ENCODE data around the gene RPS19. TPM values are rescaled to one million over a fixed set of nuclear protein-coding genes. Genes with fewer than 3 reads are reported as not detected.

Gene RPS19
- total and polyA plus RNA-seq, 4 donors: 241 to 2,284 (median 1,370) TPM

DNA sequence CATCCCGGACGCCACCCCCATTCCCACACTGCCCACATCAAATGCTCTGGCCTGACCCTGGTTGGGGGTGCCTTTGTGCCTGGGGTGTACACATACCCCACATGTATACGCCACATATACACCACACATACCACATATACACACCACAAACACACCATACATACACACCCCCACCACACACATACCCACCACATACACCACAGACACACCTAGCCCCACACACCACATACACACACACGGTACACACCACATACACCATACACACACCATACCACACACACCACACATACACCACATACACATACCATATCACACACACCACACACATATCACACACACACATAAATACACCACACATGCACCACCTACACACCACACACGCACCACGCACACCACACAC, 58.0 kb downstream of the RPS19 start:
- WGBS (ENCODE audit: insufficient coverage): 84% methylated on average over 5 of the region's 6 CpGs

DNA sequence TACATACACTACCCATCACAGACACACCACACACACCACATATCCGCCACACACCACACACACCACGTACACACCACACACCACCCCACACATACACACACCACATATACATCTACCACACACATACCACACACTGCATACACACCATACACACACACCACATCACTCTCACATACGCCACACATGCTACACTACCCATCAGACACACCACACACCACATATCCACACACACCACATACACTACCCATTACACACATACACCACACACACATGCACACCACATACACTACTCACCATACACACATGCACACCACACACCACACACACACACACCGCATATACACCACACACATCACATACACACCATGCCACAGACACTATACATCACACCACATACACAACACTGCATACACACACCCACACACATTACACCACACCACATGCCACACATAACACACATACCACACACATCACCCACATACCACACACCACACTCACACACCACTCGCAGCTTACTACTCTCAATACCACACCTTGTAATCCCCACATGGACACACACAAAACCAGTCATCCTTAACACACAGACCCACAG, 58.7 kb downstream of the RPS19 start:
- Histone ChIP-seq H3K27ac (ENCODE audit: low read depth, low read length) (no peak overlapping the region), H3K36me3 (ENCODE audit: control insufficient read depth, insufficient read depth, low read length) (no peaks in the 10 kb centered on the region), H3K27me3 (ENCODE audit: control insufficient read depth, insufficient read depth, low read length) (peaks cover 82% of the 10 kb centered on the region), H3K9me3 (ENCODE audit: control insufficient read depth, insufficient read depth, low read length) (no peaks in the 10 kb centered on the region), H3K4me3 (ENCODE audit: low read depth, low read length) (no peak overlapping the region), H3K4me1 (ENCODE audit: control insufficient read depth, insufficient read depth, low read length) (peaks cover 9% of the 10 kb centered on the region)
- WGBS (ENCODE audit: insufficient coverage): 93% methylated on average over 5 of the region's 5 CpGs
- DNase-seq (ENCODE audit: low read depth in 4 of 6, low spot score in 6 of 6): no peak

More for the DNA sequence above, 58.0 kb downstream of the RPS19 start:
- H3K9me3 ChIP-seq (ENCODE audit: control insufficient read depth, insufficient read depth, low read length): no peaks in the 10 kb centered on the region
- peaks cover 13% of the 10 kb centered on the region for H3K4me1 ChIP-seq (ENCODE audit: control insufficient read depth, insufficient read depth, low read length)
- no peak for DNase-seq (ENCODE audit: low read depth in 4 of 6, low spot score in 6 of 6)
- H3K27ac ChIP-seq (ENCODE audit: low read depth, low read length): no peak overlapping the region
- H3K36me3 ChIP-seq (ENCODE audit: control insufficient read depth, insufficient read depth, low read length): no peaks in the 10 kb centered on the region
- peaks cover 85% of the 10 kb centered on the region for H3K27me3 ChIP-seq (ENCODE audit: control insufficient read depth, insufficient read depth, low read length)
- no peak overlapping the region for H3K4me3 ChIP-seq (ENCODE audit: low read depth, low read length)

DNA sequence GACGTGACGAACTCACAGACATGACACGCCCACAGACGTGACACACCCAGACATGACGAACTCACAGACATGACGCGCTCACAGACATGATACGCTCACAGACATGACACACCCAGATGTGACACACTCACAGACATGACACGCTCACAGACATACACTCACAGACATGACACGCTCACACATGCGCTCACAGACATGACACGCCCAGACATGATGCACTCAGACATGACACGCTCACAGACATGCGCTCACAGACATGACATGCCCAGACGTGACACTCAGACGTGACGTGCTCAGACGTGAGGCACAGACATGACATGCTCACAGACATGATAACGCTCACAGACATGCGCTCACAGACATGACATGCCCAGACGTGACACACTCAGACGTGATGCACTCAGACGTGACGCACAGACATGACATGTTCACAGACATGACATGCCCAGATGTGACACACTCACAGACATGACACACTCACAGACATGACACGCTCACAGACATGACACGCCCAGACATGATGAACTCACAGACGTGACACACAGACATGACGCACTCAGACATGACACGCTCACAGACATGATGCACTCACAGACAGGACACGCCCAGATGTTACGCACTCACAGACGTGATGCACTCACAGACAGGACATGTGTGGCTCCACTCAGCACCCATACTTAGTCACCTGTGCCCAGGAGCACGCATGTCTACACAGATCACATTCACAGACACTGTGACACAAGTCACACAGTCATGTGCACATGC, 60.1 kb downstream of the RPS19 start:
- H3K4me3 ChIP-seq (ENCODE audit: low read depth, low read length): no peak overlapping the region
- whole genome bisulfite sequencing (ENCODE audit: insufficient coverage): 88% methylated on average over 33 of the region's 33 CpGs
- H3K9me3 ChIP-seq (ENCODE audit: control insufficient read depth, insufficient read depth, low read length): no peaks in the 10 kb centered on the region
- no peak overlapping the region for H3K27ac ChIP-seq (ENCODE audit: low read depth, low read length)
- DNase-seq (ENCODE audit: low read depth in 4 of 6, low spot score in 6 of 6): no peak
- H3K36me3 ChIP-seq (ENCODE audit: control insufficient read depth, insufficient read depth, low read length): no peaks in the 10 kb centered on the region
- H3K27me3 ChIP-seq (ENCODE audit: control insufficient read depth, insufficient read depth, low read length): peaks cover 83% of the 10 kb centered on the region
- H3K4me1 ChIP-seq (ENCODE audit: control insufficient read depth, insufficient read depth, low read length): peaks cover 8% of the 10 kb centered on the region

DNA sequence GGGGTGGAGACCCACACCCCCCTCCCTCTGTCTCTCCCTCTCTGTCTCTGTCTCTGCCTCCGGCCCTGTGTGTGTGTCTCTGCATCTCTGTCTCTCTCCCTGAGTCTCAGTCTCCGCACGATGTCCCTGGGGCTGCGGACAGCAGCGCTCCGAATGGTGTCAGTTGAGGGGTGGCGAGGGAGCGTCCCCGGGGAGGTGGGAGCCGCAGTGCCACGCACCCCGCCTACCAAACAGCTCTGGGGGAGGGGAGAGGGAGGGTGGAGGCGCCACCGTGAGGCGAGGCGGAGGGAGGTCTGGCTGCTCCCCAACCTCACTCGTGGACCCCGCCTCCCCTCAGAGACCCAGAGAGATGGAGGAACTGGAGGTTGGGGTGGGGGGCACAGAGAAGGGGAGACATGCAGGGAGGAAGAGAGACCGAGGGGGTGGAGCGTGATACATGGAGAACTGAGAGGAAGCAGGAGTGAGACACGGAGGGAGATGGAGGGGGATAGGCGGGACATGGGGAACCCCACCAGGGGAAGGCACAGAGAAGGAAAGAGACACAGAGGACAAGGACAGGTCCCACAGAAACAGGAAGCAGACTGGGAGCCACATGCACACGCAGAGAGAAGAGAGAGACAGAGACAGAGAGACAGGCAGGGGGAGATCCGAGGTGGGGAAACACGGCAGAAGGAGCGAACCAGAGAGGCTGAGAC, 61.0 kb downstream of the RPS19 start:
- no peak for DNase-seq (ENCODE audit: low read depth in 4 of 6, low spot score in 6 of 6)
- Histone ChIP-seq H3K27ac (ENCODE audit: low read depth, low read length) (no peak overlapping the region), H3K27me3 (ENCODE audit: control insufficient read depth, insufficient read depth, low read length) (peaks cover 83% of the 10 kb centered on the region), H3K4me1 (ENCODE audit: control insufficient read depth, insufficient read depth, low read length) (peaks cover 6% of the 10 kb centered on the region), H3K4me3 (ENCODE audit: low read depth, low read length) (no peak overlapping the region), H3K9me3 (ENCODE audit: control insufficient read depth, insufficient read depth, low read length) (no peaks in the 10 kb centered on the region), H3K36me3 (ENCODE audit: control insufficient read depth, insufficient read depth, low read length) (no peaks in the 10 kb centered on the region)
- 4% methylated on average over 24 of the region's 26 CpGs for WGBS (ENCODE audit: insufficient coverage)

DNA sequence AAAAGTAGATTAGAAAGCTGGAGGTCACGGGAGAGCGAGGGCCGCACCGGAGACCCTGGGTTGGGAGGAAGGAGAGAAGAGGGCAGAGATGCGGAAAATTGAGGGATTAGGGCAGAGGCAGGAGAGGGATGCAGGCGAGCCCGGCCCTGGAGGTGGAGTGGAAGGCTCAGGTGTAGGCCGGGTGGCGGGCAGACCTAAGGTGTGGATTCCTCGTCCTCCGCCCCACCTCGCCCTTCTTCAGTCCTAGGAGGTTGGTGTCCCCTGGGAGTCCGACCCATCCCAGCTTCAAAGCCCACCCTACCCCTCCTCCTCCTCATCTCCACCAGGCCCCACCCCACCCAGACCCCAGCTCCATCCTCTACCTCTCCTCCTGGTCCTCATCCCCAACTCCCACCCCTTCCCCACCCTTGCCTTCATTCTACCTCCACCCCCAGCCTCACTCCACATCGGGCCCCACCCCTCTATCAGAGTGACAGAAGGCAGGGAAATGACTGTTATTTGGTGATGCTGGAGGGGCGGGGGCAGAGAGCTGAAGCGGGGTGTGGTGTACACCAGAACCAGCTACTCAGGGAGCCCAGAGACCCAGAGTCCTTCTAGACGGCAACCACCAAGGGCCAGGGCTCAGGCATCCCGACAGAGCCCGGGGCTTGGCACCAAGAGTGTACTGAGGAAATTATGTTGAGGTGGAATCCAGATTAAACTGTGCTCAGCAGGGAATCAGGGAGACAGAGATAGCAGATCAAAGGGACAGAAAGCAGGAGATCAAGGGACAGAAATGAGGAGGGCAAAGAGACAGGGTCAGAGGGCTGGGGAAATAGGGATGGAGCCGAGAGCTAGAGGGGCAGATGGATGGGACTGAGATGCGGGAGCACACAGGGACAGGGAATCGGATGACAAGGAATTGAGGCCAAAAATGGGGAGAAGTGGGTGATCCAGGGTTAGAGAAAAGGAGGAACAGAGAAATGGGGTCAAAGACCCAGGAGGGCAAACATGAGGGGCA, 61.8 kb downstream of the RPS19 start:
- no peaks in the 10 kb centered on the region for H3K36me3 ChIP-seq (ENCODE audit: control insufficient read depth, insufficient read depth, low read length)
- H3K27me3 ChIP-seq (ENCODE audit: control insufficient read depth, insufficient read depth, low read length): peaks cover 84% of the 10 kb centered on the region
- H3K27ac ChIP-seq (ENCODE audit: low read depth, low read length): no peak overlapping the region
- H3K4me1 ChIP-seq (ENCODE audit: control insufficient read depth, insufficient read depth, low read length): peaks cover 6% of the 10 kb centered on the region
- no peaks in the 10 kb centered on the region for H3K9me3 ChIP-seq (ENCODE audit: control insufficient read depth, insufficient read depth, low read length)
- WGBS (ENCODE audit: insufficient coverage): 8% methylated on average over 19 of the region's 22 CpGs
- DNase-seq (ENCODE audit: low read depth in 4 of 6, low spot score in 6 of 6): no peak
- no peak overlapping the region for H3K4me3 ChIP-seq (ENCODE audit: low read depth, low read length)

Small RNAs within 50 kb of the gene (small RNA-seq; reads per million reads assigned to genes)
- not detected for gene MIR6797 (ENCODE audit: low replicate concordance)

Other genes starting within 250 kb of the RPS19 start
- gene CEACAM4, start 233.2 kb upstream of the RPS19 start, total RNA-seq: 1 to 10 TPM in 1 of 2 donors, under 1 TPM in 1; 0.17 to 1.1 TPM
- gene CEACAM4, start 233.2 kb upstream of the RPS19 start, polyA plus RNA-seq (ENCODE audit: insufficient read length in 2 of 2): not detected
- gene CEACAM7, start 172.0 kb upstream of the RPS19 start, total RNA-seq: not detected
- not detected for gene CEACAM7, start 172.0 kb upstream of the RPS19 start, polyA plus RNA-seq (ENCODE audit: insufficient read length in 2 of 2)
- gene CEACAM5, start 151.6 kb upstream of the RPS19 start, total RNA-seq: not detected
- gene CEACAM5, start 151.6 kb upstream of the RPS19 start, polyA plus RNA-seq (ENCODE audit: insufficient read length in 2 of 2): not detected
- 1 to 10 TPM in 1 of 2 donors, under 1 TPM in 1; 0.33 to 5.7 TPM for gene CEACAM6, start 104.7 kb upstream of the RPS19 start, total RNA-seq
- gene CEACAM6, start 104.7 kb upstream of the RPS19 start, polyA plus RNA-seq (ENCODE audit: insufficient read length in 2 of 2): under 1 TPM; 0.10 to 0.23 TPM
- gene CEACAM3, start 63.7 kb upstream of the RPS19 start, total RNA-seq: 1 to 10 TPM in 1 of 2 donors, not detected in 1; 1.9 TPM
- not detected for gene CEACAM3, start 63.7 kb upstream of the RPS19 start, polyA plus RNA-seq (ENCODE audit: insufficient read length in 2 of 2)
- not detected for gene LYPD4, start 15.6 kb upstream of the RPS19 start, total RNA-seq
- gene LYPD4, start 15.6 kb upstream of the RPS19 start, polyA plus RNA-seq (ENCODE audit: insufficient read length in 2 of 2): not detected
- not detected for gene DMRTC2, start 15.2 kb upstream of the RPS19 start, total RNA-seq
- not detected for gene DMRTC2, start 15.2 kb upstream of the RPS19 start, polyA plus RNA-seq (ENCODE audit: insufficient read length in 2 of 2)
- under 1 TPM; 0.22 to 0.59 TPM for gene CD79A, start 17.0 kb downstream of the RPS19 start, total RNA-seq
- under 1 TPM in 1 of 2 donors, not detected in 1; 0.44 TPM for gene CD79A, start 17.0 kb downstream of the RPS19 start, polyA plus RNA-seq (ENCODE audit: insufficient read length in 2 of 2)
- 10 to 100 TPM; 17.3 to 27.0 TPM for gene ARHGEF1, start 22.9 kb downstream of the RPS19 start, total RNA-seq
- 100 to 1,000 TPM in 1 of 2 donors, 10 to 100 TPM in 1; 75.5 to 113 TPM for gene ARHGEF1, start 22.9 kb downstream of the RPS19 start, polyA plus RNA-seq (ENCODE audit: insufficient read length in 2 of 2)
- gene ERFL, start 68.2 kb downstream of the RPS19 start, total RNA-seq: under 1 TPM in 1 of 2 donors, not detected in 1; 0.11 TPM
- 1 to 10 TPM in 1 of 2 donors, under 1 TPM in 1; 0.78 to 1.3 TPM for gene ERFL, start 68.2 kb downstream of the RPS19 start, polyA plus RNA-seq (ENCODE audit: insufficient read length in 2 of 2)
- gene RABAC1, start 99.1 kb downstream of the RPS19 start, total RNA-seq: 100 to 1,000 TPM in 1 of 2 donors, 10 to 100 TPM in 1; 98.0 to 174 TPM
- 100 to 1,000 TPM; 189 to 202 TPM for gene RABAC1, start 99.1 kb downstream of the RPS19 start, polyA plus RNA-seq (ENCODE audit: insufficient read length in 2 of 2)
- 100 to 1,000 TPM in 1 of 2 donors, 10 to 100 TPM in 1; 85.0 to 434 TPM for gene ATP1A3, start 134.0 kb downstream of the RPS19 start, total RNA-seq
- 100 to 1,000 TPM; 643 to 704 TPM for gene ATP1A3, start 134.0 kb downstream of the RPS19 start, polyA plus RNA-seq (ENCODE audit: insufficient read length in 2 of 2)
- 10 to 100 TPM; 13.1 to 21.6 TPM for gene GRIK5, start 210.0 kb downstream of the RPS19 start, total RNA-seq
- gene GRIK5, start 210.0 kb downstream of the RPS19 start, polyA plus RNA-seq (ENCODE audit: insufficient read length in 2 of 2): 10 to 100 TPM; 74.8 to 83.2 TPM
- 10 to 100 TPM in 1 of 2 donors, 1 to 10 TPM in 1; 7.6 to 10.7 TPM for gene ZNF574, start 215.9 kb downstream of the RPS19 start, total RNA-seq
- gene ZNF574, start 215.9 kb downstream of the RPS19 start, polyA plus RNA-seq (ENCODE audit: insufficient read length in 2 of 2): 10 to 100 TPM; 17.2 to 19.4 TPM